Upper lobe of left lung (tissue), 6 donors: ENCODE measurements around the gene CD200R1L. TPM values are rescaled to one million over a fixed set of nuclear protein-coding genes. Genes with fewer than 3 reads are reported as not detected.

Experiments
- ATAC-seq, 2 donors: fragments of 200-7000 bp; cut with Tn5 transposase; one replicate each; pipeline ENCODE4 v1.9.1; 2022; ENCODE audit warnings: mild to moderate bottlenecking in 2 of 2, moderate library complexity in 2 of 2; ENCODE audit not compliant: low FRiP score in 2 of 2
- DNase-seq, 2 donors: peaks; one replicate each; pipeline ENCODE4 v3.0.0-alpha.2; 2019 to 2020
- H3K27ac ChIP-seq, 4 donors: fragments of 200-600 bp; sonication (generic); one replicate each; pipeline ENCODE4 v1.5.1; 2016 to 2019
- H3K27me3 ChIP-seq, 4 donors: fragments of 200-600 bp; sonication (generic); one replicate each; pipeline ENCODE4 v1.5.1; 2017 to 2019
- H3K36me3 ChIP-seq, 4 donors: fragments of 200-600 bp; sonication (generic); one replicate each; pipeline ENCODE4 v1.5.1; 2016 to 2019
- H3K4me1 ChIP-seq, 4 donors: fragments of 200-600 bp; sonication (generic); one replicate each; pipeline ENCODE4 v1.5.1; 2018 to 2019
- H3K4me3 ChIP-seq, 4 donors: fragments of 200-600 bp; sonication (generic); one replicate each; pipeline ENCODE4 v1.5.1; 2017 to 2019; ENCODE audit warnings: mild to moderate bottlenecking in 2 of 4, moderate library complexity in 1 of 4
- H3K9me3 ChIP-seq, 4 donors: fragments of 200-600 bp; sonication (generic); one replicate each; pipeline ENCODE4 v1.5.1; 2018 to 2019
- EP300 ChIP-seq, 4 donors: sonication (generic); formaldehyde crosslinking; IDR thresholded peaks; one replicate each; pipeline ENCODE4 v1.5.1; 2017; ENCODE audit warnings: antibody characterized with exemption in 4 of 4, control low read depth in 2 of 4
- POLR2A ChIP-seq, 4 donors: fragments of 450-650 bp; IDR thresholded peaks; one replicate each; pipeline ENCODE4 v1.5.1; 2016 to 2017; ENCODE audit warnings: antibody characterized with exemption in 4 of 4, mild to moderate bottlenecking in 2 of 4
- POLR2AphosphoS5 ChIP-seq, 2 donors: sonication (generic); formaldehyde crosslinking; IDR thresholded peaks; one replicate each; pipeline ENCODE4 v1.5.1; 2017; ENCODE audit warnings: antibody characterized with exemption in 2 of 2
- WGBS, 2 donors: methylation state at CpG; one replicate each; pipeline ENCODE4 v1.1.5; 2017 to 2018; 5-methylcytosine and 5-hydroxymethylcytosine counted together
- total RNA-seq, 6 donors: library from RNA; depleted of rRNA in 4 of 6; stranded (reverse); fragments of >200 nt in 4 of 6; gene quantifications; one replicate each; pipeline versions ENCODE4 v1.1.0 to v1.2.1, GENCODE V29; 2016 to 2021
- TF ChIP-seq, protein P1 (sequence below), 6 experiments: fragments of 450-650 bp in 4 of 6; fragments of 200-600 bp in 2 of 6; sonication (generic) in 2 of 6; IDR thresholded peaks; one replicate each; pipeline ENCODE4 v1.5.1; 2016 to 2019; ENCODE audit warnings: antibody characterized with exemption in 6 of 6
- donor health status: DM: no; HTN: no; CAD: no; lungs with moderate emphysema.
- donor health status: DM: no; HTN: yes; CAD: no; lungs with severe emphysema.

CD200R1L gene
- total RNA-seq, 6 donors from 2014 or later, result not detected

DNA sequence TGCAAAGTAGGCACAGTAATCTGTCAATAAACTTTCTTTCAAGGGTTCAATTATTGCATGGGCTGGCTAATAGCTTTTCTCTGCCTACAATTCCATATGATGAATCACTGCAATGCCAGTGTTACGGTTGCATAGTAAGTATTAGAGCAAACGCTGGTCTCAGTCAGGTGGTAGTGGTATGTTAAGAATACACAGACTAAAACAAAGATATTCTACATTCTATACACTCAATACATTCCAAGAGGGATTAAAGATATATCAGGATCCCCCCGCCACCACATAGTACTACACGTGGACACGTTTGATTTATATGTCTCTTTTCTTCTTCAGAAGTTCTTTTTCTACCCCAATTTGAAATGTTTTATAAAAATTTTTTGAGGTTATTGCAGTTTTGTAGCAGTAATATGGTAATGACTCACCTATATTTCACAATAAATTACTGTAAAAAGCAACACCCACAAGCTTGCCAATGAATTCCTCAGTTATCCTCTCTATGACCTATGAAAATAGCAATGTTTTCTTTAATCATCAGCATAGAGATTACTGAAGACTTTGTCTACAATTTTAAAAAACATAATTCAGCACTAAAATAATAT, 68.2 kb downstream of the CD200R1L start:
- ATAC-seq (peak in 1 of 2 donors; percentile 33), DNase-seq (no peak)
- H3K27me3 ChIP-seq, result no peaks in the 10 kb centered on the region
- H3K36me3 ChIP-seq, result no peaks in the 10 kb centered on the region
- TF ChIP-seq POLR2A (IDR thresholded peaks at IDR 0.05), result no peak
- TF ChIP-seq, protein P1, sequence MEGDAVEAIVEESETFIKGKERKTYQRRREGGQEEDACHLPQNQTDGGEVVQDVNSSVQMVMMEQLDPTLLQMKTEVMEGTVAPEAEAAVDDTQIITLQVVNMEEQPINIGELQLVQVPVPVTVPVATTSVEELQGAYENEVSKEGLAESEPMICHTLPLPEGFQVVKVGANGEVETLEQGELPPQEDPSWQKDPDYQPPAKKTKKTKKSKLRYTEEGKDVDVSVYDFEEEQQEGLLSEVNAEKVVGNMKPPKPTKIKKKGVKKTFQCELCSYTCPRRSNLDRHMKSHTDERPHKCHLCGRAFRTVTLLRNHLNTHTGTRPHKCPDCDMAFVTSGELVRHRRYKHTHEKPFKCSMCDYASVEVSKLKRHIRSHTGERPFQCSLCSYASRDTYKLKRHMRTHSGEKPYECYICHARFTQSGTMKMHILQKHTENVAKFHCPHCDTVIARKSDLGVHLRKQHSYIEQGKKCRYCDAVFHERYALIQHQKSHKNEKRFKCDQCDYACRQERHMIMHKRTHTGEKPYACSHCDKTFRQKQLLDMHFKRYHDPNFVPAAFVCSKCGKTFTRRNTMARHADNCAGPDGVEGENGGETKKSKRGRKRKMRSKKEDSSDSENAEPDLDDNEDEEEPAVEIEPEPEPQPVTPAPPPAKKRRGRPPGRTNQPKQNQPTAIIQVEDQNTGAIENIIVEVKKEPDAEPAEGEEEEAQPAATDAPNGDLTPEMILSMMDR (IDR thresholded peaks at IDR 0.05), result no peak
- no peak for TF ChIP-seq EP300 (IDR thresholded peaks at IDR 0.05)
- no peak for TF ChIP-seq POLR2AphosphoS5 (IDR thresholded peaks at IDR 0.05)
- no peak overlapping the region for H3K27ac ChIP-seq
- no peak overlapping the region for H3K4me3 ChIP-seq
- H3K4me1 ChIP-seq, result peaks cover 0 to 18% (median 3%) of the 10 kb centered on the region in 4 donors
- no peaks in the 10 kb centered on the region for H3K9me3 ChIP-seq
- WGBS, 2 donors, result 84 to 86% methylated on average over 5 of the region's 5 CpGs

DNA sequence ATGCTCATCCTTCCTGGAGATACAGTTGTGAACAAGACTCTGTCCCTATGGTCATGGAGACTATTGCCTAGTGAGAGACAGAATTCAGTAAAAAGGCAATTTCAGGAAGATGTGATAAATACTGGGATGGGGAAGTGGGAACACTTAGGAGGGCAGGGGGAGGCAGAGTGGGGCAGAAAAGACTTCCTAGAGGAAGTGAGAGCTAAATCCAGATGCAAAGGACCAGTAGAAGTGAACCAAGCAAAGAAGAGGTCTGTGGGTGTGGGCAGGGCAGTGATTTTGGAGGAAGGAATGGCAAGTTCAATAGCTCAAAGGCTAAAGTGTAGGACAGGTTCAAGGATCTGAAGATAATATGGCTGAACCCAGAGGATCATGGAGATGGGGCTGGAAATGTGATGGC, 68.9 kb downstream of the CD200R1L start:
- Histone ChIP-seq H3K4me1 (peaks cover 0 to 18% (median 3%) of the 10 kb centered on the region in 4 donors), H3K27ac (no peak overlapping the region), H3K27me3 (no peaks in the 10 kb centered on the region), H3K9me3 (no peaks in the 10 kb centered on the region), H3K36me3 (no peaks in the 10 kb centered on the region), H3K4me3 (no peak overlapping the region)
- TF ChIP-seq POLR2A (IDR thresholded peaks at IDR 0.05) (no peak), EP300 (IDR thresholded peaks at IDR 0.05) (no peak), POLR2AphosphoS5 (IDR thresholded peaks at IDR 0.05) (no peak)
- TF ChIP-seq, protein P1 (IDR thresholded peaks at IDR 0.05), result no peak
- DNase-seq, result no peak
- no peak for ATAC-seq

DNA sequence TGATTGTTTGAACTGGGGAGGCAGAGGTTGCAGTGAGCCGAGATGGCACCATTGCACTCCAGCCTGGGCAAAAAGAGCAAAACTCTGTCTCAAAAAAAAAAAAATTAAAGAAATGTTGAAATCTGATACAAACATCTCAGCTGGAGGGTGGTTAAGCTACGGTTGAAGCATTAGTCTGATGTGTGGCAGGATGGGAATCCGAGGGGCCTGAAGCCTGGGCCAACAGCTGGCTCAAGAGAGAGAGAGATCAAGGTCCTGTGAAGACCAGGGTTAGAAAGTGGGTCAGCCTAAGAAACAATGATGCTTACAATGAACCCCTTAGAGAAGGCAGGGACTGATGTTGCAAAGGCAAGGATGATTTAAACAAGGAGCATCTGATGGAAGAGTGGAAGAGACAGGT, 69.8 kb downstream of the CD200R1L start:
- 66 to 69% methylated on average over 3 of the region's 3 CpGs for WGBS, 2 donors
- no peaks in the 10 kb centered on the region for H3K27me3 ChIP-seq
- ATAC-seq (no peak), DNase-seq (no peak)
- peaks cover 0 to 18% (median 3%) of the 10 kb centered on the region in 4 donors for H3K4me1 ChIP-seq
- H3K4me3 ChIP-seq, result no peak overlapping the region
- no peaks in the 10 kb centered on the region for H3K9me3 ChIP-seq
- TF ChIP-seq POLR2A (IDR thresholded peaks at IDR 0.05) (no peak), POLR2AphosphoS5 (IDR thresholded peaks at IDR 0.05) (no peak), EP300 (IDR thresholded peaks at IDR 0.05) (no peak)
- TF ChIP-seq, protein P1 (IDR thresholded peaks at IDR 0.05), result no peak
- H3K27ac ChIP-seq, result no peak overlapping the region
- H3K36me3 ChIP-seq, result no peaks in the 10 kb centered on the region

DNA sequence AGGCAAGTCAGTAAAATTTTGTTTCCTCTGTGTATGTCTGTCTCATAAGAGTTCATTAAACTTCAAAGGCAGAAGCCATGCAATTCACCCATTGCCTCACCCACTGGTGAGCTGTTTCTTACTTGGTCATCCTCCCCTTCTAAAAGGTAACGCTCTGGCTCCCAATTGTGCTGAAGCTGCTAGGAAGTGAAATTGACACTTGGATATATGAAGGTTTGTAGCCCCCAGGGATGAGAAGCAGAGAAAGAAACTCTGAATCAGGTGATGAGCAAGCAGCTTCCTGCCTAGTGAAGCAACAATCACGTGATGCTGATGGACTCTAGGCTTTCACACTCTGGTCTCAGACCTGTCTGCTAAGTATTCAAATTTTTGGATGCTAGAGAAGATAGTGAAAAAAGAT, 70.7 kb downstream of the CD200R1L start:
- DNase-seq, result no peak
- Histone ChIP-seq H3K27ac (no peak overlapping the region), H3K9me3 (no peaks in the 10 kb centered on the region), H3K4me3 (no peak overlapping the region), H3K27me3 (no peaks in the 10 kb centered on the region), H3K4me1 (peaks cover 0 to 18% (median 3%) of the 10 kb centered on the region in 4 donors), H3K36me3 (no peaks in the 10 kb centered on the region)
- ATAC-seq, result no peak
- TF ChIP-seq, protein P1 (IDR thresholded peaks at IDR 0.05), result no peak
- TF ChIP-seq EP300 (IDR thresholded peaks at IDR 0.05) (no peak), POLR2AphosphoS5 (IDR thresholded peaks at IDR 0.05) (no peak), POLR2A (IDR thresholded peaks at IDR 0.05) (no peak)
- 57 to 70% methylated on average over 2 of the region's 2 CpGs for WGBS, 2 donors
